22Rv1 (cell line): ENCODE measurements around the gene PAQR5.

ENCODE experiments used
- H3K27ac ChIP-seq: fragments of 450-650 bp; 2 replicates; pipeline ENCODE4 v1.5.1; 2017
- ZFX ChIP-seq: fragments of 450-650 bp; IDR thresholded peaks from 2 replicates; pipeline ENCODE4 v1.6.1; 2017; ENCODE audit warnings: antibody characterized with exemption, borderline replicate concordance
- TF ChIP-seq, protein P1 (sequence below): fragments of 450-650 bp; IDR thresholded peaks from 2 replicates; pipeline ENCODE4 v1.5.1; 2017; ENCODE audit warnings: mild to moderate bottlenecking

Gene PAQR5, protein sequence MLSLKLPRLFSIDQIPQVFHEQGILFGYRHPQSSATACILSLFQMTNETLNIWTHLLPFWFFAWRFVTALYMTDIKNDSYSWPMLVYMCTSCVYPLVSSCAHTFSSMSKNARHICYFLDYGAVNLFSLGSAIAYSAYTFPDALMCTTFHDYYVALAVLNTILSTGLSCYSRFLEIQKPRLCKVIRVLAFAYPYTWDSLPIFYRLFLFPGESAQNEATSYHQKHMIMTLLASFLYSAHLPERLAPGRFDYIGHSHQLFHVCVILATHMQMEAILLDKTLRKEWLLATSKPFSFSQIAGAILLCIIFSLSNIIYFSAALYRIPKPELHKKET

DNA sequence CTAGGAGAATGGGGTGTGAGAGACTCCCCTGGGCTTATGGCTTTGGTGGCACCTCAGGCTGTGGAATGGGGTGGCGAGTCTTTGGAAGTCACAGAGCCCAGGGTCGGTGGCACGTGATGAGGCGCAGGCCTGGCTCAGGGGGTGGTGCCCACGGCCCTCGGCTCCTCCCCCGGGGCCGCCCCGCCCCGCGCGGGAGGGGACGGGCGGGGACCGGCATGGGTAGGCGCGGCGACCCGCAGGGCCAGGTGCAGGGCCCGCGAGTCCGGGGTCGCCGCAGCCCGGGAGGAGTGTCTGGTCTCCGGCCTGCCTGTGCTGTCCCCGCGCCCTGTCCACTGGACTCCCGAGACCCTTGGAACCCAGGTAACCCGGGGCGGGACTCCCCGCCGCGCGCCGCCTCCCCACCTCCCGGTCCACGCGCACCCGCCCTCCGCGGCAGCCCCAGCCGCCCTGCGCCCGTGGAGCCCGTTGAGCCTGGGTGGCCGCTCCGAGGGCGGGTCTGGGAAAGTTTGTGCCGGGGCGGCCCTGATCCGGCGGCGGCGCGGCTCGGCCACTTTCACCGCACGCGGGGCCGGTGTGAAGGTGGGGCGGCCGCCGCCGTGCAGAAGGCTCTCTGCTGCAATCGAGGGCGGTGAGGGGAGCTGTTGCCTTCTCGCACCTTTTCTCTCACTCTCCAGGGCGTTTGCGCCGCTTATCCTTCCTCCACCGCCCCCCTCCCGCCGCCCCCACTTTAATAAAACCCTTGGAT lies at the start of gene PAQR5:
Gene PAQR5 (plus strand): TSS at position 216 of the 745 bp plus-strand sequence. CDS start 61,169 bp downstream, outside the sequence.
- no peak within 1 kb of the TSS for H3K27ac ChIP-seq
- TF ChIP-seq, protein P1, sequence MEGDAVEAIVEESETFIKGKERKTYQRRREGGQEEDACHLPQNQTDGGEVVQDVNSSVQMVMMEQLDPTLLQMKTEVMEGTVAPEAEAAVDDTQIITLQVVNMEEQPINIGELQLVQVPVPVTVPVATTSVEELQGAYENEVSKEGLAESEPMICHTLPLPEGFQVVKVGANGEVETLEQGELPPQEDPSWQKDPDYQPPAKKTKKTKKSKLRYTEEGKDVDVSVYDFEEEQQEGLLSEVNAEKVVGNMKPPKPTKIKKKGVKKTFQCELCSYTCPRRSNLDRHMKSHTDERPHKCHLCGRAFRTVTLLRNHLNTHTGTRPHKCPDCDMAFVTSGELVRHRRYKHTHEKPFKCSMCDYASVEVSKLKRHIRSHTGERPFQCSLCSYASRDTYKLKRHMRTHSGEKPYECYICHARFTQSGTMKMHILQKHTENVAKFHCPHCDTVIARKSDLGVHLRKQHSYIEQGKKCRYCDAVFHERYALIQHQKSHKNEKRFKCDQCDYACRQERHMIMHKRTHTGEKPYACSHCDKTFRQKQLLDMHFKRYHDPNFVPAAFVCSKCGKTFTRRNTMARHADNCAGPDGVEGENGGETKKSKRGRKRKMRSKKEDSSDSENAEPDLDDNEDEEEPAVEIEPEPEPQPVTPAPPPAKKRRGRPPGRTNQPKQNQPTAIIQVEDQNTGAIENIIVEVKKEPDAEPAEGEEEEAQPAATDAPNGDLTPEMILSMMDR = no peak
- no peak for TF ChIP-seq ZFX

DNA sequence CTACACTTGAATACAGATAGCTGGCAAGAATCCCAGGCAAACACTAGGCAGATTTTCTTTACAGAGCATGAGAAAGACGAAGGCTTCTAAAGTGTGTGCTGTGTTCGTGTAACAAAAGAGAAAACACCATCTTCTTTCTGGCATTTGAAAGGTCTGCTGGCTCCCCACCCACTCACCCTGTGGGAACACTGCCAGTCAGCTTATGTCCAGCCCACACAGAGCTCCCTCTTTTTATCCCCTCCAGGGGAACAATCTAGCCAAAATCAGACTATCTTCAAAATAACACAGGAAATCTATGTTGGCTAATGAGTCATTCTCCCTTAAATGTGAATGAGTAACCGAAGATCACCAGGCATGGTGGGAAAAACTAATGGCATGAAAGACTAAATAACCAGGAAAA lies 45.6 kb upstream of the PAQR5 start:
- TF ChIP-seq, protein P1 = no peak
- TF ChIP-seq ZFX = no peak
- no peak overlapping the region for H3K27ac ChIP-seq

DNA sequence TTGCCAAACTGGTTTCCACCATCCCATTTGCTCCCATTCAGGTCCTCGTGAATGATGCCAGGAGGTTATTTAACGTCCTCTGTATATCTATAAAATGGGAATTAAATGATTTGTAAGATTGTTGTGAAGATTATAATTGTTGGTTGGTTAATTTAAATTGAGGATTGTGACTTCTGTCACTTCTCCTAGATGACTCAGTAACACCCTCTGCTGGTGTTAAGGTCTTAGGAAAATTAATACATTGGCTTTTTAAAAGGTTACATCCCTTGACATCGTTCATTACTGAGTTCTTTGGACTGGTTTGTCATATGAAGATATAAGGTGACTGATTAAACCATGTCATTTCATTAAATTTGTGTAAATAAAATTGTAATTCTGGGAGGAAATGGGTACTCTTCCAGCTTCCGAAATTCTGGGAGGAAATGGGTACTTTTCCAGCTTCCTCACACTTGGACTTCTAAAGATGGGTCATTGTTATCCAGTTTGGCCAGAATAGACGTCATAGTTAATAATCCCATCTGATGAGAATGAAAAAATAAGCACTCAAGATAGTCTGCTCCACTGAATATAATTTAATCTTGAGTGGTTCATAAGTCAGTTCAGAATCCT lies 33.3 kb upstream of the PAQR5 start:
- TF ChIP-seq, protein P1 = peak; percentile 83
- TF ChIP-seq ZFX = no peak
- no peak overlapping the region for H3K27ac ChIP-seq

DNA sequence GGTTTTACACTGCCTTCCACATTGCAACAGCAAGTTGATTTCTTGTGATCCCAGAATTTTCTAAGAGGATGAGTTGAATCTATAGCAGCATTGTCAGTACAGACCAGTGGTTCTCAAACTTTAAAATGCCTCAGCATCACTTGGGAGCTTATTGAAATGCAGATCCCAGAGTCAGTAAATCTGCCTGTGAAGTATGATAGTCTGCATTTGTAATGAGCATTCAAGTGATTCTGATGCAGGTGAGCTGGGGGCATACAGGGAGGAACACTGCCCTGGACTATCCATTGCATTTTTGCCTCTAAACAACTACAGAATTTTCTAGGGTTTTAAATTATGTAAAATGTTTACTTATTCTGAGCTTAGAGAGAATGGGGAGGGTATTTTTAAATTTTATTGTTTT lies 27.5 kb upstream of the PAQR5 start:
- TF ChIP-seq ZFX = no peak
- TF ChIP-seq, protein P1 = no peak
- no peak overlapping the region for H3K27ac ChIP-seq

DNA sequence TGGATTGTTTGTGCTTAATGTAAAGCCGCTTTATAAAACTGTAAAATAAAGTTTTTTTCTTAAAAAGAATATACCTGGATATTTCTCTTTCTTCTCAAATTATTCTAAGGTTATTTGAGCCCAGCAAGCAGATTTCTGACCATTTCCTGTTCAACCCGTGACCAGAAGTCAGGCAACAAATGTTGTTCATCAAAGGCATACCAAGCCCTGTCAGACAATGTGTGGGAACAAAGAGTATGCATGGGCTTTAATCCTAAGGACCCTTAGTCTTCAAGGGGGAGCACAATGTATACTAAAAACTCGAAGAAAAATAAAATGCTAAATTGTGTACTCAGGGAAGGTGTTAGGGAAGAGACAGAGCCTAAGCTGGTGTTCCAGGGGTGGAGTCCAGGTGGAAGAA lies 26.6 kb upstream of the PAQR5 start:
- no peak overlapping the region for H3K27ac ChIP-seq
- TF ChIP-seq, protein P1 = no peak
- TF ChIP-seq ZFX = no peak

DNA sequence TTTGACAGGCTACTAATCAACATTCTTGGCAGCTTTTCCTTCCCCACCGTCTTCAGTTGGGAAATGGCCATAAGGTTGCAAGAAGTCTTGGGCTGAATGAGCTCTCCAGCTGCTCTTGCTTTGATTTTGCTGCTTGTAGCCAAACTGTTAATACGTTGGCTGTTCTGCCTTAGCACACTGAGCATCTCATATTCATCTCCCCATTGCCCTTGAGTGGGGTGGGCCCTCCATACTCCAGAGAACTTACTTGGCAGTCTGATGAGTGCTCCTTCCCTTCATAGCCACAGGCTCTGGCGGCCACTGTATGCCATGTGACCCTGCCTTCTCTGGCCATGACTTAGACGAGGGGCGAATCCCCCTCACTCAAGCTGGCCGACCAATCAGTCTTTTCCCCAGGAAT lies 25.8 kb upstream of the PAQR5 start:
- no peak overlapping the region for H3K27ac ChIP-seq
- TF ChIP-seq, protein P1 = no peak

DNA sequence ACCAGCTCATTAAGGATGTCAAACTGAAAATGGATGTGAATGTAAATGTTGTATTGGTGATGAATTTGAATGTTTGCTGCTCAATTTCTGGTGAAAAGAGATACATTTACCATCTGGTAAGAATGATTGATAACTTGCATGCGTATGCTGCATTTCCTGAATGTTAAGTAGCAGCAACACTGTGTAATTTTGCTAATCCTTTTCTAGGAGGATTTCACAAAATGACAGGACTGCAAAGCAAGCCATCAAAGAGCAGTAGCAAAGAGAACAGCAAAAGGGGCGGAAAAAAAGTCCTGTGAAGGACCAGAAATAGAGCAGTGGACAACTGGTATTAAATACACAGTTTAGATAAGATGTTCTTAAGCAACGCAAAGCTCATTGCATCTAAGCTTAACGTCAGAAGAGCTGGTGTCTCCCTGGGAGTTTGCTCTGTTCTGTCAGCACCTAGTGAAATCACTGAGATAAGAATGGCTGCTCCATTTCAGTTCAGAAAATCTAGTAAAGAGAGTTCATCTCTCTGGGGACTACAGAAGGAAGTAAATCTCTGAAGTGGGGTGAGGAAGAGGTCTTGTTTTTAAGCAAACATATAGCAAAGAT lies 23.5 kb upstream of the PAQR5 start:
- TF ChIP-seq, protein P1 = no peak
- no peak for TF ChIP-seq ZFX
- H3K27ac ChIP-seq = no peak overlapping the region
